Activated T-cell treated with anti-CD3 and anti-CD28 coated beads, Interleukin-2, amount 50 U/mL, for 72 hours (primary cell): ENCODE measurements around the gene CDC34. TPM values are rescaled to one million over a fixed set of nuclear protein-coding genes. Genes with fewer than 3 reads are reported as not detected.

ENCODE experiments used
- ATAC-seq, 2 donors: fragments of 150-1000 bp; cut with Tn5 transposase; replicated peaks in 1 of 2; 2 replicates each; pipeline ENCODE4 v1.10.0; 2021; ENCODE audit warnings: moderate library complexity in 2 of 2, mild to moderate bottlenecking in 1 of 2
- DNase-seq, 2 donors: peaks; one replicate each; pipeline ENCODE4 v3.0.0; 2021 to 2022; ENCODE audit warnings: mixed read lengths in 1 of 2
- H3K27ac Mint-ChIP-seq: one replicate; pipeline ENCODE4 v1.8.0; 2022; ENCODE audit warnings: mild to moderate bottlenecking, moderate library complexity, mixed read lengths
- H3K27me3 Mint-ChIP-seq: one replicate; pipeline ENCODE4 v1.8.0; 2022; ENCODE audit warnings: low read depth, mixed read lengths
- H3K36me3 Mint-ChIP-seq, 2 donors: one replicate each; pipeline ENCODE4 v1.8.0; 2022; ENCODE audit warnings: mixed read lengths in 2 of 2, mild to moderate bottlenecking in 1 of 2; ENCODE audit not compliant: insufficient read depth in 2 of 2
- H3K4me1 Mint-ChIP-seq: one replicate; pipeline ENCODE4 v1.8.0; 2022; ENCODE audit warnings: low read depth, mixed read lengths
- H3K4me3 Mint-ChIP-seq, 2 donors: one replicate each; pipeline ENCODE4 v1.8.0; 2022; ENCODE audit warnings: mild to moderate bottlenecking in 2 of 2, mixed read lengths in 2 of 2, moderate library complexity in 2 of 2
- H3K9me3 Mint-ChIP-seq, 2 donors: one replicate each; pipeline ENCODE4 v1.8.0; 2022; ENCODE audit warnings: mixed read lengths in 2 of 2
- total RNA-seq, 2 donors: library from RNA; stranded (reverse); gene quantifications; one replicate each; pipeline ENCODE4 v1.2.3, GENCODE V29; 2022

The CDC34 gene
- total RNA-seq, 2 donors from 2014 or later = 48.4 to 56.1 TPM

GRCh38 chr19:547836-548720 lies 16.5 kb downstream of the CDC34 start:
- H3K27me3 Mint-ChIP-seq = no peaks in the 10 kb centered on the region
- DNase-seq (no peak), ATAC-seq (no peak)
- no peak overlapping the region for H3K4me3 Mint-ChIP-seq
- no peaks in the 10 kb centered on the region for H3K9me3 Mint-ChIP-seq
- no peaks in the 10 kb centered on the region for H3K36me3 Mint-ChIP-seq
- no peak overlapping the region for H3K27ac Mint-ChIP-seq
- H3K4me1 Mint-ChIP-seq = peaks cover 30% of the 10 kb centered on the region

GRCh38 chr19:548886-549830 lies 17.6 kb downstream of the CDC34 start:
- no peaks in the 10 kb centered on the region for H3K27me3 Mint-ChIP-seq
- H3K27ac Mint-ChIP-seq = no peak overlapping the region
- no peak overlapping the region for H3K4me3 Mint-ChIP-seq
- no peak for ATAC-seq
- no peaks in the 10 kb centered on the region for H3K9me3 Mint-ChIP-seq
- H3K4me1 Mint-ChIP-seq = peaks cover 20% of the 10 kb centered on the region
- DNase-seq = no peak
- no peaks in the 10 kb centered on the region for H3K36me3 Mint-ChIP-seq

GRCh38 chr19:554817-555216 lies 23.3 kb downstream of the CDC34 start:
- no peaks in the 10 kb centered on the region for H3K27me3 Mint-ChIP-seq
- H3K36me3 Mint-ChIP-seq = no peaks in the 10 kb centered on the region
- no peak for DNase-seq

GRCh38 chr19:555474-555808 lies 23.9 kb downstream of the CDC34 start:
- no peak overlapping the region for H3K27ac Mint-ChIP-seq
- H3K4me1 Mint-ChIP-seq = no peaks in the 10 kb centered on the region
- H3K4me3 Mint-ChIP-seq = no peak overlapping the region
- H3K36me3 Mint-ChIP-seq = no peaks in the 10 kb centered on the region
- no peaks in the 10 kb centered on the region for H3K9me3 Mint-ChIP-seq
- DNase-seq (no peak), ATAC-seq (no peak)
- no peaks in the 10 kb centered on the region for H3K27me3 Mint-ChIP-seq

More at GRCh38 chr19:554817-555216, 23.3 kb downstream of the CDC34 start:
- no peaks in the 10 kb centered on the region for H3K9me3 Mint-ChIP-seq
- H3K27ac Mint-ChIP-seq = no peak overlapping the region
- no peak overlapping the region for H3K4me3 Mint-ChIP-seq
- no peaks in the 10 kb centered on the region for H3K4me1 Mint-ChIP-seq
- no peak for ATAC-seq

GRCh38 chr19:556611-557382 lies 25.2 kb downstream of the CDC34 start:
- DNase-seq = no peak
- Mint-ChIP-seq H3K4me1 (no peaks in the 10 kb centered on the region), H3K27me3 (no peaks in the 10 kb centered on the region), H3K4me3 (no peak overlapping the region), H3K9me3 (no peaks in the 10 kb centered on the region), H3K36me3 (no peaks in the 10 kb centered on the region), H3K27ac (no peak overlapping the region)
- ATAC-seq = no peak

- DNase-seq = no peak
- Mint-ChIP-seq H3K27ac (no peak overlapping the region), H3K4me1 (no peaks in the 10 kb centered on the region), H3K9me3 (no peaks in the 10 kb centered on the region), H3K4me3 (no peak overlapping the region), H3K27me3 (no peaks in the 10 kb centered on the region), H3K36me3 (no peaks in the 10 kb centered on the region)
- no peak for ATAC-seq
Measured at GRCh38 chr19:558770-559439, 27.3 kb downstream of the CDC34 start.

GRCh38 chr19:560121-560520 lies 28.6 kb downstream of the CDC34 start:
- H3K27ac Mint-ChIP-seq = no peak overlapping the region
- no peaks in the 10 kb centered on the region for H3K27me3 Mint-ChIP-seq
- DNase-seq (no peak), ATAC-seq (no peak)
- H3K36me3 Mint-ChIP-seq = no peaks in the 10 kb centered on the region
- no peaks in the 10 kb centered on the region for H3K9me3 Mint-ChIP-seq
- no peaks in the 10 kb centered on the region for H3K4me1 Mint-ChIP-seq
- no peak overlapping the region for H3K4me3 Mint-ChIP-seq

- ATAC-seq = no peak
- Mint-ChIP-seq H3K27me3 (no peaks in the 10 kb centered on the region), H3K4me3 (no peak overlapping the region), H3K4me1 (peaks cover 7% of the 10 kb centered on the region), H3K36me3 (no peaks in the 10 kb centered on the region), H3K9me3 (no peaks in the 10 kb centered on the region), H3K27ac (no peak overlapping the region)
- no peak for DNase-seq
Measured at GRCh38 chr19:566403-566802, 34.8 kb downstream of the CDC34 start.

- H3K27me3 Mint-ChIP-seq = no peaks in the 10 kb centered on the region
- no peaks in the 10 kb centered on the region for H3K9me3 Mint-ChIP-seq
- H3K36me3 Mint-ChIP-seq = no peaks in the 10 kb centered on the region
- H3K4me1 Mint-ChIP-seq = peaks cover 8% of the 10 kb centered on the region
- H3K4me3 Mint-ChIP-seq = no peak overlapping the region
- ATAC-seq (no peak), DNase-seq (no peak)
- no peak overlapping the region for H3K27ac Mint-ChIP-seq
Measured at GRCh38 chr19:566844-567243, 35.3 kb downstream of the CDC34 start.

- ATAC-seq (no peak), DNase-seq (no peak)
- H3K36me3 Mint-ChIP-seq = no peaks in the 10 kb centered on the region
- peaks cover 13% of the 10 kb centered on the region for H3K4me1 Mint-ChIP-seq
- no peak overlapping the region for H3K4me3 Mint-ChIP-seq
- H3K27ac Mint-ChIP-seq = no peak overlapping the region
- no peaks in the 10 kb centered on the region for H3K9me3 Mint-ChIP-seq
- H3K27me3 Mint-ChIP-seq = no peaks in the 10 kb centered on the region
Measured at GRCh38 chr19:567296-567900, 35.8 kb downstream of the CDC34 start.

GRCh38 chr19:570251-570686 lies 38.7 kb downstream of the CDC34 start:
- DNase-seq = no peak

GRCh38 chr19:570937-571565 lies 39.5 kb downstream of the CDC34 start:
- Mint-ChIP-seq H3K4me3 (peak overlapping the region; percentile 89 to 97), H3K9me3 (no peaks in the 10 kb centered on the region), H3K27ac (peak overlapping the region; percentile 92), H3K4me1 (peaks cover 34% of the 10 kb centered on the region), H3K27me3 (no peaks in the 10 kb centered on the region), H3K36me3 (no peaks in the 10 kb centered on the region)
- peak; percentile 20 to 22 for ATAC-seq
- DNase-seq = peak; percentile 46 to 58

More at GRCh38 chr19:570251-570686, 38.7 kb downstream of the CDC34 start:
- Mint-ChIP-seq H3K4me1 (peaks cover 33% of the 10 kb centered on the region), H3K36me3 (no peaks in the 10 kb centered on the region), H3K27me3 (no peaks in the 10 kb centered on the region), H3K9me3 (no peaks in the 10 kb centered on the region), H3K4me3 (peak overlapping the region in 1 of 2 donors; percentile 64), H3K27ac (no peak overlapping the region)
- ATAC-seq = no peak
